ENCODE data around the gene HDAC4. TPM values are rescaled to one million over a fixed set of nuclear protein-coding genes. Genes with fewer than 3 reads are reported as not detected.

Gene HDAC4
- total and polyA plus RNA-seq, 2 donors (not counting 1 experiment from before 2014, with no cell fraction given), result 13.5 to 46.0 TPM

DNA sequence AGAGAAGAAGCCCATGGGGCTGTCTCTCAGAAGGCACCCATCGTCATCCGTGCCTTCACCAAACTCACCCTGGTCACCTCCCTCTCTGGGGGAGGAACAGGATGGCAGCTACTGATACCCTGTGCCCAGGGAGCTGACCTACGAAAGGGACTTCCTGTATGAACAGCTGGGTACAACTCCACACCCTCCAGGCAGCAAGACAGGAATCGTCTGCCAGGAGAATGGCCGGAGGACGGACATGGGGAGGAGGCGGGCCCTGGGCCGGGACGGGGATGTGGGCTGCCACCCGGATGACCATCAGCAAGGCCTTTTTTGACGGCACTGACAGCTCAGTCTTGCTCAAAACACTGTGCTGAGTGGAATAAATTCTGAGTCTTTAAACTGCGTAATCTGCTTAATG, 243.6 kb downstream of the HDAC4 start:
- H3K4me1 ChIP-seq (ENCODE audit: control insufficient read depth in 2 of 2, insufficient read depth in 2 of 2, low read length in 2 of 2), result no peaks in the 10 kb centered on the region
- H3K27ac Mint-ChIP-seq, result no peak overlapping the region

More for the DNA sequence above, 243.6 kb downstream of the HDAC4 start:
- ATAC-seq (ENCODE audit: low read depth) (no peak), DNase-seq (no peak)
- Histone ChIP-seq H3K27ac (ENCODE audit: low read length in 2 of 2) (no peak overlapping the region), H3K79me2 (ENCODE audit: control insufficient read depth, insufficient read depth, low read length) (no peaks in the 10 kb centered on the region), H4K20me1 (ENCODE audit: control insufficient read depth, insufficient read depth, low read length, poor library complexity, severe bottlenecking) (no peaks in the 10 kb centered on the region), H3K4me2 (replicated peaks; ENCODE audit: low read depth, low read length, poor library complexity, severe bottlenecking) (no peak overlapping the region), H2AFZ (ENCODE audit: insufficient read depth, low read depth, low read length, poor library complexity, severe bottlenecking) (no peak overlapping the region), H3K27me3 (replicated peaks in 1 of 4; ENCODE audit: control extremely low read depth in 1 of 4, control insufficient read depth in 3 of 4, insufficient read depth in 4 of 4, low read length in 3 of 4) (no peaks in the 10 kb centered on the region), H3K9ac (ENCODE audit: low read length) (no peak overlapping the region), H3K9me3 (ENCODE audit: control extremely low read depth in 1 of 3, control insufficient read depth in 2 of 3, insufficient read depth in 1 of 3, low read length in 2 of 3) (peaks cover 0 to 8% (median 0%) of the 10 kb centered on the region in 3 donors), H3K36me3 (replicated peaks in 1 of 2; ENCODE audit: control extremely low read depth in 1 of 2, control insufficient read depth in 1 of 2, extremely low read depth in 1 of 2, insufficient read depth in 2 of 2, low read length in 1 of 2) (peaks cover 0 to 26% of the 10 kb centered on the region in 2 experiments), H3K4me3 (ENCODE audit: control extremely low read depth in 1 of 5, extremely low read depth in 1 of 5, insufficient read depth in 1 of 5, low read depth in 2 of 5, low read length in 4 of 5) (no peak overlapping the region)
- no peaks in the 10 kb centered on the region for H3K27me3 Mint-ChIP-seq
- no peaks in the 10 kb centered on the region for H3K4me1 Mint-ChIP-seq
- ChIA-PET CTCF (no interaction called here), POLR2A (no interaction called here)
- no peak overlapping the region for H3K4me3 Mint-ChIP-seq
- intact Hi-C loops (cut with micrococcal nuclease), result no loop called here
- WGBS (ENCODE audit: insufficient coverage), result 95% methylated on average over 9 of the region's 12 CpGs
- no peak for TF ChIP-seq EZH2 (IDR thresholded peaks at IDR 0.05; ENCODE audit: borderline replicate concordance, insufficient read depth, low read depth, low read length, poor library complexity, severe bottlenecking)
- TF ChIP-seq CTCF (IDR thresholded peaks at IDR 0.05), result no peak
- peaks cover 2% of the 10 kb centered on the region for H3K9me3 Mint-ChIP-seq (ENCODE audit: insufficient read depth)
